H1 (cell line): ENCODE data around the gene ANP32D. TPM values are rescaled to one million over a fixed set of nuclear protein-coding genes. Genes with fewer than 3 reads are reported as not detected.
A peak's percentile ranks its signal among the peaks of the same experiment; 100 is the strongest.

Source experiments
- CTCF ChIA-PET: fragments of 300-600 bp; sonication (Branson Sonifier 250); formaldehyde crosslinking; loops from one replicate; lab custom pipeline; 2021; ENCODE audit not compliant: partially characterized antibody; lab: Charles Lee
- POLR2A ChIA-PET: fragments of 300-600 bp; sonication (Branson Sonifier 250); formaldehyde crosslinking; loops from one replicate; lab custom pipeline; 2021; ENCODE audit warnings: inconsistent platforms; ENCODE audit not compliant: partially characterized antibody; lab: Charles Lee
- DNase-seq, 2 experiments: peaks; one replicate each; pipeline versions ENCODE4 v3.0.0 to v3.0.0-alpha.2; 2010 to 2022; ENCODE audit warnings: low spot score in 2 of 2, low read depth in 1 of 2, mixed read lengths in 1 of 2
- FAIRE-seq: peaks from 2 replicates; lab custom pipeline; 2011; peaks lifted over from hg19 to GRCh38; lab: Jason Lieb, UNC
- H2AFZ ChIP-seq: 2 replicates; pipeline ENCODE4 v1.8.1; 2012; ENCODE audit warnings: low read length, inconsistent platforms
- H2AK5ac ChIP-seq: 2 replicates; pipeline ENCODE4 v1.6.1; 2013; ENCODE audit warnings: low read depth, low read length
- H2BK120ac ChIP-seq: replicated peaks from 2 replicates; pipeline ENCODE3; 2013; ENCODE audit warnings: low read depth, low read length, inconsistent platforms
- H2BK12ac ChIP-seq: 2 replicates; pipeline ENCODE4 v1.6.1; 2013; ENCODE audit warnings: low read depth, low read length
- H2BK15ac ChIP-seq: 2 replicates; pipeline ENCODE4 v1.6.1; 2013; ENCODE audit warnings: low read length
- H2BK20ac ChIP-seq: 2 replicates; pipeline ENCODE4 v1.6.1; 2013; ENCODE audit warnings: low read length
- H2BK5ac ChIP-seq: 2 replicates; pipeline ENCODE4 v1.6.1; 2013; ENCODE audit warnings: low read depth, low read length
- H3K14ac ChIP-seq: 2 replicates; pipeline ENCODE4 v1.6.1; 2013; ENCODE audit warnings: inconsistent platforms; ENCODE audit not compliant: insufficient read length
- H3K18ac ChIP-seq: 2 replicates; pipeline ENCODE4 v1.6.1; 2013; ENCODE audit warnings: low read length; ENCODE audit errors: extremely low read depth
- H3K23ac ChIP-seq: 2 replicates; pipeline ENCODE4 v1.6.1; 2013; ENCODE audit warnings: inconsistent platforms; ENCODE audit not compliant: insufficient read length
- H3K23me2 ChIP-seq: 2 replicates; pipeline ENCODE4 v1.6.1; 2013; ENCODE audit warnings: low read depth, low read length
- H3K27ac ChIP-seq: 2 replicates; pipeline ENCODE4 v1.6.1; 2011; ENCODE audit warnings: low read depth, low read length, inconsistent platforms
- H3K27me3 ChIP-seq, 4 experiments: replicated peaks in 1 of 4; 1 replicate in 1 of 4; 2 replicates in 3 of 4; pipeline versions ENCODE4 v1.6.1 to v1.8.1; 2011 to 2013; ENCODE audit warnings: low read length in 3 of 4, mild to moderate bottlenecking in 3 of 4, inconsistent platforms in 2 of 4, mixed read lengths in 2 of 4, moderate library complexity in 1 of 4; ENCODE audit not compliant: control insufficient read depth in 3 of 4, insufficient read depth in 3 of 4; ENCODE audit errors: extremely low read depth in 1 of 4
- H3K36me3 ChIP-seq, 4 experiments: 2 replicates each; pipeline versions ENCODE4 v1.6.1 to v1.8.1; 2011 to 2013; ENCODE audit warnings: mild to moderate bottlenecking in 4 of 4, low read length in 3 of 4, moderate library complexity in 2 of 4, control low read depth in 1 of 4, inconsistent platforms in 1 of 4; ENCODE audit not compliant: insufficient read depth in 4 of 4, control insufficient read depth in 2 of 4
- H3K4ac ChIP-seq: replicated peaks from 2 replicates; pipeline ENCODE3; 2013; ENCODE audit warnings: low read length, low read depth, mixed read lengths, inconsistent platforms; ENCODE audit not compliant: insufficient read length
- H3K4me1 ChIP-seq, 4 experiments: replicated peaks in 1 of 4; 1 replicate in 1 of 4; 2 replicates in 3 of 4; pipeline versions ENCODE4 v1.6.1 to v1.8.1; 2011 to 2013; ENCODE audit warnings: low read length in 3 of 4, inconsistent platforms in 2 of 4, mixed read lengths in 1 of 4; ENCODE audit not compliant: insufficient read depth in 4 of 4, control insufficient read depth in 3 of 4
- H3K4me2 ChIP-seq, 2 experiments: 2 replicates each; pipeline versions ENCODE4 v1.6.1 to v1.8.1; 2011 to 2013; ENCODE audit warnings: low read depth in 2 of 2, low read length in 2 of 2, control low read depth in 1 of 2, inconsistent platforms in 1 of 2, mild to moderate bottlenecking in 1 of 2; ENCODE audit not compliant: insufficient read depth in 1 of 2
- H3K4me3 ChIP-seq, 4 experiments: fragments of 200-600, 300-600 bp in 1 of 4; sonication (generic), shearing (Covaris generic), sonication (Bioruptor Twin) in 1 of 4; 2 replicates each; pipeline versions ENCODE4 v1.5.1 to v1.8.1; 2011 to 2016; ENCODE audit warnings: low read length in 4 of 4, low read depth in 3 of 4, control low read depth in 2 of 4, inconsistent platforms in 2 of 4, mild to moderate bottlenecking in 2 of 4, mixed read lengths in 1 of 4, moderate library complexity in 1 of 4; ENCODE audit not compliant: insufficient read depth in 2 of 4; ENCODE audit errors: extremely low read depth in 1 of 4
- H3K56ac ChIP-seq: replicated peaks from 2 replicates; pipeline ENCODE3; 2013; ENCODE audit warnings: low read depth, mild to moderate bottlenecking, mixed read lengths, low read length, inconsistent platforms; ENCODE audit not compliant: insufficient read length
- H3K79me1 ChIP-seq: 2 replicates; pipeline ENCODE4 v1.6.1; 2013; ENCODE audit warnings: low read depth, low read length, control low read depth
- H3K79me2 ChIP-seq, 2 experiments: 2 replicates each; pipeline versions ENCODE4 v1.6.1 to v1.8.1; 2012 to 2013; ENCODE audit warnings: low read length in 2 of 2, mild to moderate bottlenecking in 2 of 2, inconsistent platforms in 1 of 2; ENCODE audit not compliant: insufficient read depth in 2 of 2, control insufficient read depth in 1 of 2
- H3K9ac ChIP-seq, 4 experiments: replicated peaks in 1 of 4; 1 replicate in 1 of 4; 2 replicates in 3 of 4; pipeline versions ENCODE4 v1.6.1 to v1.8.1; 2011 to 2013; ENCODE audit warnings: low read depth in 3 of 4, low read length in 3 of 4, control low read depth in 2 of 4, mild to moderate bottlenecking in 2 of 4, moderate library complexity in 2 of 4, inconsistent platforms in 1 of 4; ENCODE audit errors: extremely low read depth in 1 of 4
- H3K9me3 ChIP-seq, 2 experiments: 2 replicates each; pipeline versions ENCODE4 v1.6.1 to v1.8.1; 2012 to 2013; ENCODE audit warnings: mild to moderate bottlenecking in 2 of 2, moderate library complexity in 2 of 2, control low read depth in 1 of 2, inconsistent platforms in 1 of 2, low read depth in 1 of 2, low read length in 1 of 2, mixed read lengths in 1 of 2; ENCODE audit not compliant: insufficient read depth in 2 of 2
- H4K20me1 ChIP-seq, 2 experiments: replicated peaks in 1 of 2; 2 replicates each; pipeline versions ENCODE3 to v1.8.1; 2011 to 2013; ENCODE audit warnings: inconsistent platforms in 2 of 2, low read length in 2 of 2, mild to moderate bottlenecking in 1 of 2; ENCODE audit not compliant: insufficient read depth in 2 of 2, control insufficient read depth in 1 of 2
- H4K5ac ChIP-seq: 2 replicates; pipeline ENCODE4 v1.6.1; 2013; ENCODE audit warnings: low read length, low read depth, mixed read lengths, inconsistent platforms; ENCODE audit not compliant: insufficient read length
- H4K8ac ChIP-seq: 2 replicates; pipeline ENCODE4 v1.8.0; 2013; ENCODE audit warnings: mild to moderate bottlenecking, moderate library complexity, low read length, inconsistent platforms; ENCODE audit not compliant: insufficient read depth; ENCODE audit errors: extremely low read depth
- H4K91ac ChIP-seq: replicated peaks from 2 replicates; pipeline ENCODE3; 2013; ENCODE audit warnings: low read length, mixed read lengths, inconsistent platforms; ENCODE audit not compliant: insufficient read length
- CTBP2 ChIP-seq: IDR thresholded peaks from 2 replicates; pipeline ENCODE4 v1.7.0; 2011; ENCODE audit warnings: borderline replicate concordance, mild to moderate bottlenecking, moderate library complexity, mixed read lengths, low read length; ENCODE audit not compliant: insufficient read depth, insufficient read length
- CTCF ChIP-seq, 3 experiments: IDR thresholded peaks; 1 replicate in 2 of 3; 2 replicates in 1 of 3; pipeline versions ENCODE4 v1.5.1 to v1.6.1; 2011; ENCODE audit warnings: low read length in 3 of 3, mild to moderate bottlenecking in 3 of 3, inconsistent platforms in 2 of 3, low read depth in 1 of 3, moderate library complexity in 1 of 3; ENCODE audit not compliant: insufficient read depth in 1 of 3; ENCODE audit errors: control extremely low read depth in 1 of 3
- RAD21 ChIP-seq, 2 experiments: IDR thresholded peaks in 1 of 2; conservative IDR thresholded peaks in 1 of 2; 2 replicates each; pipeline ENCODE4 v1.6.1; 2011; ENCODE audit warnings: low read depth in 2 of 2, low read length in 2 of 2, improper control_type of control experiment in 1 of 2, inconsistent platforms in 1 of 2, mild to moderate bottlenecking in 1 of 2, moderate library complexity in 1 of 2
- WGBS, 2 experiments: shearing (Covaris generic) in 1 of 2; methylation state at CpG; one replicate each; pipeline versions ENCODE4 v1.1.6 to v1.1.7; 2013 to 2015; ENCODE audit warnings: low lambda C conversion rate in 2 of 2, mixed read lengths in 2 of 2, inconsistent platforms in 1 of 2, low coverage in 1 of 2, missing lambda C conversion rate in 1 of 2; ENCODE audit not compliant: insufficient replicate concordance in 2 of 2, insufficient coverage in 1 of 2, insufficient read length in 1 of 2; ENCODE audit errors: extremely low coverage in 1 of 2, missing lambda C conversion rate in 1 of 2; 5-methylcytosine and 5-hydroxymethylcytosine counted together
- polyA plus RNA-seq, 7 experiments: library from polyadenylated mRNA; depleted of rRNA in 3 of 7; stranded (reverse) in 5 of 7; unstranded in 2 of 7; fragments of >200 nt in 5 of 7; fragments of 200-250 nt in 2 of 7; gene quantifications; 1 replicate in 5 of 7; 2 replicates in 1 of 7; 4 replicates in 1 of 7; pipeline versions ENCODE4 v1.2.1 to v1.2.3, GENCODE V29; 2011 to 2013; ENCODE audit warnings: missing spikeins in 2 of 7, mixed read lengths in 2 of 7
- total RNA-seq: library from RNA; stranded (reverse); fragmentation: NEBNext Ultra II Directional; extraction: Animal tissue kit (Norgen Biotek cat#: 25700); gene quantifications from 2 replicates; pipeline ENCODE4 v1.2.1, GENCODE V29; 2021

Gene ANP32D
- total and polyA plus RNA-seq, 2 of the 8 experiments (the other 6 are each of a cell fraction or from before 2014, with no cell fraction given) = not detected

GRCh38 chr12:48454667-48455066 lies 17.7 kb upstream of the ANP32D start:
- Histone ChIP-seq H3K27ac (no peak overlapping the region), H3K23me2 (no peaks in the 10 kb centered on the region), H2AFZ (no peak overlapping the region), H2BK5ac (no peak overlapping the region), H3K14ac (no peak overlapping the region), H2AK5ac (no peak overlapping the region), H3K36me3 (no peaks in the 10 kb centered on the region), H3K4me1 (no peaks in the 10 kb centered on the region), H3K79me1 (no peaks in the 10 kb centered on the region), H3K9me3 (peaks cover 0 to 6% of the 10 kb centered on the region in 2 experiments; a peak in 2 of 4 replicates), H4K91ac (no peak overlapping the region), H3K4me3 (no peak overlapping the region), H4K5ac (no peak overlapping the region), H3K23ac (no peak overlapping the region), H3K27me3 (no peaks in the 10 kb centered on the region), H3K9ac (no peak overlapping the region), H4K8ac (no peak overlapping the region), H4K20me1 (no peaks in the 10 kb centered on the region), H3K4ac (no peak overlapping the region), H2BK20ac (no peak overlapping the region), H2BK120ac (no peak overlapping the region), H2BK12ac (no peak overlapping the region), H3K56ac (no peak overlapping the region), H2BK15ac (no peak overlapping the region), H3K18ac (no peak overlapping the region), H3K4me2 (no peak overlapping the region), H3K79me2 (no peaks in the 10 kb centered on the region)
- ChIA-PET POLR2A (no interaction called here), CTCF (interaction anchor here (0.7 to 2.1 kb wide), 5 partner anchors 13 to 534 kb away, joined by 3 to 5 read pairs (median 3); no protein-coding TSS in a partner anchor)
- FAIRE-seq (peak; percentile 57), DNase-seq (no peak)
- WGBS, 2 experiments = 90% methylated on average over 1 of the region's 1 CpG; no CpG with 5 or more reads in 1 of the 2 experiments
- no peak for TF ChIP-seq CTBP2
- peak; percentile 77 to 83 for TF ChIP-seq RAD21 (IDR thresholded peaks at IDR 0.05 in 1 of 2, conservative IDR thresholded peaks at IDR 0.05 in 1 of 2; ENCODE audit: low read depth in 2 of 2, low read length in 2 of 2)
- peak in 2 of 3 experiments; percentile 52 to 54; a peak in 2 of 4 replicates for TF ChIP-seq CTCF (IDR thresholded peaks at IDR 0.05; ENCODE audit: control extremely low read depth in 1 of 3, insufficient read depth in 1 of 3, low read depth in 1 of 3, low read length in 3 of 3)
